HG03378 (cell line): ENCODE data around the gene VAV2.

ENCODE experiments used
- ATAC-seq: cut with Tn5 transposase; IDR thresholded peaks from one replicate; pipeline ENCODE4 v1.9.1; 2021; ENCODE audit warnings: mild to moderate bottlenecking, moderate library complexity; ENCODE audit not compliant: unreplicated experiment

The VAV2 gene

DNA sequence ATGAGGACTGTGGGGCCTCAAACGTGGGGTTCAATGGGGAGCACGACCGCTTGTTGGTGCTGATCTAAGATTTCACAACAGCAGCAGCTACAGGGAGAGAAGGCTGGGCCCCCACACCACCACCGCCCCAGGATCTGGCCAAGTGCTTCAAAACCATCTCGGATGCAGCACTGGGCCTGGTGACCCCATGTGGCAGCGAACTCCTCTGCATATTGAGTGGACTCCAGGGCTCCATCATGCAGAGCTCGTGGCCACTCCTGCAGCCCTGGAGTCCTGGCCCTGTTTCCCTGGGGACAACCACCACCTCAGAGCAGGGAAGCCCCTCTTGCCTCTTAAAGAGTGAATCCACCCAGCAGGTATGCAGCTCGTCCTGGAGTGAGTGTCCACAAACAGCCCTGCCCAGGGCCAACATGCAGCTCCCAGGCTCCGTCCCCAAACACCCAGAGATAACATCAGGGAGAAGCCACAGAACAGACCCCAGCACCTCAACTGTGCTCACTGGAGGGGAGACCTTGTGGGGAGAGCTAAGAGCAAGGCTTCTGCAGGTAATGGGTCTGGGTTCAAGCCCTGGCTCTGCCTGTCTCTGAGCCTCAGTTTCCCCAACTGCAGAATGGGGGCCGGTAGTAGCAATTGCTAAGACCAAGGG is 150.8 kb downstream of the VAV2 start:
- ATAC-seq: no peak

- ATAC-seq: no peak
These were observed 152.2 kb downstream of the VAV2 start for GRCh38 chr9:133839822-133840329.

DNA sequence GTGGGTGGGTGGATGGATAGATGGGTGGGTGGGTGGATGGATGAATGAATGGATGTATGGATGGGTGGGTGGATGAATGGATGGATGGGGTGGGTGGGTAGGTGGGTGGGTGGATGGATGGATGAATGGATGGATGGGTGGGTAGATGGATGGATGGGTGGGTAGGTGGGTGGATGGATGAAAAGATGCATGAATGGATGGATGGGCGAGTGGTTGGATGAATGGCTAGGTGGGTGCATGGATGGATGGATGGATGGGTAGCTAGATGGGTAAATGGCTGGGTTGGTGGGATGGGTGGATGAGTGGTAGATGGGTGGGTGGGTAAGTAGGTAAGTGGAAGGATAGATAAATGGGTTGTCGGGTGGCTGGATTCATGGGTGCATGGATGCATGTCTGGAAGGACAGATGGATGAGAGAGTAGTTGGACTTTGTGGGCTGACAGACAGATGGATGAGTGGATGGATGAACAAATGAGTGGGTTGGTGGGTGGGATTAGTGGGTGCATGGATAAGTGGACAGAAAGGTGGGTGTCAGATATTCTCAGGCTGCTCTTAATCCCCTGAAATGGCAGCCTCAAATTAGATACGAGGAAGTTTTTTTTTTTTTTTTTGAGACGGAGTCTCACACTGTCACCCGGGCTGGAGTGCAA is 153.1 kb downstream of the VAV2 start:
- no peak for ATAC-seq

- ATAC-seq: no peak
These were observed 154.2 kb downstream of the VAV2 start for GRCh38 chr9:133837627-133838597.

DNA sequence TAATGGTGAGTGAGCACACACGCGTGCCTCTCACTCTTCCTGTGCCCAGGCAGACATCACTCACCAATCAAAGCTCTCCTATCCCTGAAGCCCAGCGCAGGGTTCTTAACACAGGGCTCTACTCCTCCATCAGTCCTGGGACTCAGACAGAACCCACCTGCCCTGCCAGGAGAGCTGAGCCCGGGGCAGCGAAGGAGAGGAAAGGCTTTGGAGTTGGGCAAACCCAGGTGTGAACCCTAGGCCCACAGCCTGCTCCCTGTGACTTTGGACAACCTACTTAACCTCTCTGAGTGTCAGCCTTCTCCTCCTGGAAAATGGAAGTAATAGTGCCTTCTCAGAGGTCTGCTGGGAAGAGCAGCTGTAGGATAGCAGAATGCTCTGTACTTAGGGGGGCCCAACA is 155.3 kb downstream of the VAV2 start:
- ATAC-seq: no peak

DNA sequence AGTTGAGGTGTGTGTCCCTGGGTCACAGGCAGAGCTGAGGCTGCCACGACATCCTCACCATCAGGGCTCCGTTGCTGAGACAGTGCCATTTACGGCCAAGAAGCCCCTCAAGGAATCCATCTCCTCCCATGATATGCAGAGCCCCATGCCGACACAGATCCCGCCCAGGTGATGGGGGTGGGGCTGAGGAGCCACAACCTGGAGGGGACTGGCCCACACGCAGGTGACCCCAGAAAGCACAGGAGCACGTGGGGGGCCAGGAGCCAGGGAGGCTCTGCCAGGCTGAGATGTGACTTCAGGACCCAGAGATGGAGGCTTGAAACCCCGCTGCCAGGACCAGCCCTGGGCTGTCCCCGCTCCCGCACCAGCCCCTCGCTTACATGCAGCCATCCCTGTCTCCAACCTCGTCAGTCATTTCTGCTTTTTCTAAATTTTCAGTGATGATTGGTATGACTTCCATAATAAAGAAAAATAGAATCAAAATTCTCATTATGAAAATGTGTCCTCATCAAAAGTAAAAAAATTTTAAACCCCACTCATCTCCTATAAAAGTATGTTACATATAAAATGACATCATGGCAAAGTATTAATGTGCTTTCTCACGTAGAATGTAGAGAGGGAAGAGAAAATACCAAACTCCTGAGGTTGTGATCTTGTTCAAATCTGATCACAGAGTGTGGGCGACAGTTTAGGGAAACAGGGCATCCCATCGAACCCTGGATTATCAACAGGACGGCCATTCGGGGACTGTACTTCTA is 155.9 kb downstream of the VAV2 start:
- no peak for ATAC-seq

DNA sequence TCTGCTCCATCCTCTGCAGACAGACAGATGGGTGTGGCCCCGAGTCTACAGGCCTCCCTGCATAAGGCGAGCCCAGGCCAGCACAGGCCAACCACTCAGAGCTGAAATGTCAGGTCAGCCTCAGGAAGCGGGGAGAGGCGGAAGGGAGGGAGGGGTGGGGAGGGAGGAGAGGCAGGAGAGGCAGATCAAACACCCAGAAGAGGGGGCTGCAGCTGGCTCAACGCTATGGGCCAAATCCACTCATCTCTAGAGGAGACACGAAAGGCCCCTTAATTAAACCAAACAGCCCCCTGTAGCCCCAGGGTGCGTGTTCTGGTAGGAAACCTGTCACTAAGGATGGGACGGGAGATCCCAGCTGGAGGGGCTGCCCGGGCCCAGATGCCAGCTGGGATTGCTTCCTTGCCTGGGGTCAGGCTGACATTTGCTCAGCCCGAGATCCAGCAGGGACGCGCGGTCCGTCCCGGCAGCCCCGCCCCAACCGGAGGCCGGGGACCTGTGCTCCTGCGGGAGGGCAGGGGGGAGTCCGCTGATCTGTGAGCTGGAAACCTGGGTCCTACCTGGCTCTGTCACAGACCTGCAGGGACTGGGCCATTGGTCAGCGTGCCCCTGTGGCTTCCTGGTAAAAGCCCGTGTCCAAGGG is 156.7 kb downstream of the VAV2 start:
- no peak for ATAC-seq

DNA sequence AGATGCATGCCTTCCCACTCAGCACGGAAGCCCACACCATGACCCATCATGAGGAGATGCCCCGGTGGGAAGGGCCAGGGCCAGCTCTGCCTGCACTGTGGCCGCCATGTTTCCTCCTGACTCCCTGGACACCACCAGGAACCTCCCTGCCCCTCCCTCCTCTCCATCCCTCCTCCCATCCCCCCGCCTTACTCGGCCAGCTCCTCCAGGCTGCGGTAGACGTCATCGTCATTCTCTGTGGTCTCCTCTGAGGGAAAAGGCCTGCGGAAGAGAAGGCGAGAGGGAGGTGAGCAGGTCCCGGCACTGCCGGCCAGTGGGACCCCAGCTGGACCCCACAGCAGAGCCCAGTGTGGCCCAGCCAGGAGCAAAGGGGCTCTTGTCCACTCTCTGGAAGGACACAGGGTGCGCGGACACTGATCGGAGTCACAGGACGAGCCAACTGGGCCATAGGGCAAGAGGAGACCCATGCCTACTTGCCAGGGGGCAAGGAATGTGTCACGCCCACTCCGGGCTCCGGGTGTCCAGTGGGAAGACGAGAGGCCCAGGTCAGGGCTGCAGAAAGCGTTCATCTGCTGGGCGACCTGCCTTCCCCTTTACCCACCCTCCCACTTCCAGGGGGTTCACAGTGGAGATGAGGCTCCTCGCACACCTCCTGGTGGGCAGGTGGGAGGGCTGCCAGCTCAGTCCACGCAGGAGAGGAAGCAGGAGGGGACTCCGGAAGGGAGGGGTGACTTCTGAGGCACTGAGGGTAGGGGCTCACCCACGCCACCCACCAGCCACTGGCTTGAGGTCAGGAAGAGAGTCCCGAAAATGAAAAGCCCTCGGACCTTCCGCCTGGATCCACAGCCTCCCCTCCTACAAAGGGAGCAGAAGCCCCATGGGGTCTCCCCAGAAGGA is 157.8 kb downstream of the VAV2 start:
- no peak for ATAC-seq

DNA sequence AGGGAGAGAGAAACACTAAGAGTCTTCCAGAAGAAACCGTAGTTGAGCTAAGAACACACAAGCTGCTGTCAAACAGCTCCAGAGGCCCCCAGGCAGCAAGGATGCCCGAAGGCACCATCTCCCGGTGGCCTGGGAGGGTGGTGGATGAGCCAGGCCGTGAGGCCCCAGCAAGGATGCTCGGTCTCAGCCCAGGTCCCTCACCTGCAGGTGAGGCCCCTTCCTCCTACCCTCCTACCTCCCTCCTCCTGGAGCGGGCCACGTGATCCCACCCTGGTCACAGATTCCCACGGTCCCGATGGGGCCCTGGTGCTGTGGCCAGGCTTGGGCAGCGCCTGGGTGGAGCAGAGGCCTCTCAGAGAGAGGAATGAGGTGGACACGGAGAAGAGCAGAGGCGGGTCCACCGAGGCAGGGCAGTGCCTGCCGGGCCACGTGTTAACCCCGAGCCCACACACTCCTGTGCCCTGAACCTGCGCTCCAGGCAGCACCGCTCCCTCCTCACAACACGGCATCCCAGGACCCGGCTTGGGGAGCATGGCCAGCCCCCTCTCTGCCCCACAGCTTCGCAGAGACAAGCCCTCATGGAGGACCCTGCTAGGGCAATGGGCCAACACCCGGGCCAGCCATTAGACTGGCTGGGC is 158.6 kb downstream of the VAV2 start:
- ATAC-seq: no peak

GRCh38 chr9:133832877-133833276 is 159.2 kb downstream of the VAV2 start:
- no peak for ATAC-seq

- ATAC-seq: no peak
These were observed 161.4 kb downstream of the VAV2 start for GRCh38 chr9:133830711-133831110.

- ATAC-seq: no peak
These were observed 161.8 kb downstream of the VAV2 start for GRCh38 chr9:133830310-133830709.

DNA sequence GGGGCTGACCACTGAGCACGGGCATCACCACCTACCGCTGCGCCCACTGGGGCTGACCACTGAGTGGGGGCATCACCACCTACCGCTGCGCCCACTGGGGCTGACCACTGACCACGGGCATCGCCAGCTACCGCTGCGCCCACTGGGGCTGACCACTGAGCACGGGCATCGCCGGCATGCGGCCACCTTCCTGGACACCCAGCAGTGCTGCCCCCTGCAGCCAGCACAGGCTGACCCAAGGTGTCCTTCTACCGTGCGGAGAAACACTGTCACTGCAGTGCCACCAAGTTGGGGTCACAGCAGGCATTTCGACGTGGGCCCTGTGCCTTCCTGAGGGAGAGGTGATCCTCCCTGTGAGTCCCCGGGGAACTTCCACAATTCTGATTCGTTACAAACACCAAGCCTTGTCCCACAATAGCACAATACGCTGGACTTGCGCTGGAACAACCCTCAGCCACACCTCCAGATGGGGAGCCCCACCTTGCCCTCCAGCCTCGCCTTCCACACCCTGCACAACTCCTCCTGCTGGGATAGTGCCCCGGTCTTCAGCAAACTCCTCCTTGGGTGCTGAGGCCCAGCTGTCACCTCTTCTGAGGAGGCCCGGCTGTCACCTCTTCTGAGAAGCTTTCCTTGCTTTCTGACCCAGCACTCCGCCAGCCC is 163.7 kb downstream of the VAV2 start:
- ATAC-seq: no peak

DNA sequence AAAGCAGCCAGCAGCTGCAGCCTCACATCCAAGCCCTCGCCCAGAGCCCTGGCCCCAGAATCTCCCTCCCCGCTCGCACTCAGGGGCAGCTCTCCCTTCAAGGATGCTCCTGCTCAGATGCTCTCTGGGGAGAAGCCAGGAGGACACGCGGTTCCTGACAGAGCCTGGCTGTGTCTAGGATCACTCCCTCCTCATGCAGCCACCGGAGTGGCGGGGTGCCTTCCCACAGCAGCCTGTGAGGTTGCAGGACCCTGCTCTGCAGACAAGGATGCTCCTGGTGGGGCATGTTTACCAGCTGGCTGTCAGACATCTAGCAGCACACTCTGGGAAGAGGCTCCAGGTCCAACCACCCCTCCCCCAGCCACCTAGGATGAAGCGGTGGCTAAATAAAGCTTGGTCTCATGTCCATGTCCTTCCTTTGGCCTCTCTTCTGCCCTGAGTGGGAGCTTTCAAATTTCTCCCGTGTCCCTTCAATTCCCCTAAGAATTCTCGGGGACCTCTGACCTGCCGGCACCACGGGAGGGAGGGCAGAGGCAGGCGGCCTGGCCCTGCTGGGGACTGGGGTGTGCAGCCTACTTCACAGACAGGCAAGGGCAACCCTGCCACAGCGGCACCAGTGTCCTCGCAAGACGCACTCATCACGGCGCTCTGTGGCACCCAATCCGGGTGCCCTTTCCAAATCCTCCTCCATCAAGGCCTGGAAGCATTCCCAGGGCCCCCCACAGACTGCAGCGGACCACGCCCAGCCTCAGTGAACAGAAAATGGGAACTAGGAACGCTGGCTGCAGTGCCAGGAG is 165.6 kb downstream of the VAV2 start:
- no peak for ATAC-seq

- no peak for ATAC-seq
These were observed 166.4 kb downstream of the VAV2 start for GRCh38 chr9:133825555-133826218.

- no peak for ATAC-seq
These were observed 167.3 kb downstream of the VAV2 start for GRCh38 chr9:133824802-133825186.
